CD4-positive, alpha-beta T cell (primary cell): ENCODE data around the gene SLC7A6. TPM values are rescaled to one million over a fixed set of nuclear protein-coding genes. Genes with fewer than 3 reads are reported as not detected.

ENCODE experiments used
- ATAC-seq: fragments of 200-7000 bp; cut with Tn5 transposase; one replicate; pipeline ENCODE4 v1.10.0; 2022; ENCODE audit warnings: mild to moderate bottlenecking; ENCODE audit not compliant: poor library complexity
- CTCF ChIA-PET: fragments of 350-600 bp; sonication (Branson Sonifier 250); formaldehyde crosslinking; loops from one replicate; lab custom pipeline; 2021; ENCODE audit warnings: antibody characterized with exemption, inconsistent platforms; lab: Charles Lee
- POLR2A ChIA-PET: fragments of 350-600 bp; sonication (Branson Sonifier 250); formaldehyde crosslinking; loops from one replicate; lab custom pipeline; 2021; ENCODE audit warnings: antibody characterized with exemption, inconsistent platforms; lab: Charles Lee
- DNase-seq, 14 experiments: peaks; one replicate each; pipeline ENCODE4 v3.0.0-alpha.2; 2013 to 2020; ENCODE audit warnings: mixed read lengths in 2 of 14
- H3K27ac ChIP-seq, 2 donors: one replicate each; pipeline versions ENCODE4 v1.5.1 to v1.7.0; 2013; ENCODE audit warnings: low read length in 2 of 2, low read depth in 1 of 2, mild to moderate bottlenecking in 1 of 2
- H3K27me3 ChIP-seq, 2 experiments: 1 replicate in 1 of 2; 2 replicates in 1 of 2; pipeline versions ENCODE4 v1.6.1 to v1.7.0; 2013; ENCODE audit warnings: low read length in 2 of 2, control low read depth in 1 of 2, mild to moderate bottlenecking in 1 of 2, moderate library complexity in 1 of 2; ENCODE audit not compliant: insufficient read depth in 2 of 2, control insufficient read depth in 1 of 2
- H3K36me3 ChIP-seq: one replicate; pipeline ENCODE4 v1.6.1; 2013; ENCODE audit warnings: low read length, control low read depth; ENCODE audit not compliant: insufficient read depth
- H3K4me1 ChIP-seq: one replicate; pipeline ENCODE4 v1.6.1; 2013; ENCODE audit warnings: low read length, control low read depth; ENCODE audit not compliant: insufficient read depth
- H3K4me3 ChIP-seq: one replicate; pipeline ENCODE4 v1.5.1; 2013; ENCODE audit warnings: mild to moderate bottlenecking, low read length, moderate library complexity
- H3K9me3 ChIP-seq, 2 experiments: 1 replicate in 1 of 2; 2 replicates in 1 of 2; pipeline versions ENCODE4 v1.6.1 to v1.7.0; 2013; ENCODE audit warnings: low read length in 2 of 2, mild to moderate bottlenecking in 2 of 2, control low read depth in 1 of 2, moderate library complexity in 1 of 2; ENCODE audit not compliant: control insufficient read depth in 1 of 2, insufficient read depth in 1 of 2
- H3K27ac Mint-ChIP-seq: one replicate; pipeline ENCODE4 v1.8.0; 2020; ENCODE audit warnings: mixed read lengths
- H3K27me3 Mint-ChIP-seq: one replicate; pipeline ENCODE4 v1.8.0; 2021; ENCODE audit warnings: mixed read lengths
- H3K36me3 Mint-ChIP-seq: one replicate; pipeline ENCODE4 v1.8.0; 2021; ENCODE audit warnings: low read depth, mixed read lengths
- H3K4me1 Mint-ChIP-seq: one replicate; pipeline ENCODE4 v1.8.0; 2021; ENCODE audit warnings: low read depth, mixed read lengths
- H3K4me3 Mint-ChIP-seq: one replicate; pipeline ENCODE4 v1.8.0; 2020; ENCODE audit warnings: mild to moderate bottlenecking, mixed read lengths
- H3K9me3 Mint-ChIP-seq: one replicate; pipeline ENCODE4 v1.8.0; 2020; ENCODE audit warnings: mixed read lengths
- intact Hi-C, 2 experiments: fragments of 100-400 bp; cut with DNase I in 1 of 2; cut with micrococcal nuclease in 1 of 2; formaldehyde crosslinking; loops; one replicate each; pipeline versions ENCODE4 v1.15.1 to v1.9.0; 2023 to 2025; cut with DNase I, micrococcal nuclease
- total RNA-seq, 174 experiments: library from RNA in 2 of 174; stranded (reverse) in 2 of 174; gene quantifications; one replicate each; pipeline ENCODE4 v1.2.3 and lab custom pipeline; 2021 to 2026
- TF ChIP-seq, protein P1 (sequence below): fragments of 200-600 bp; IDR thresholded peaks from one replicate; pipeline ENCODE4 v1.8.0; 2022; ENCODE audit warnings: antibody characterized with exemption, mild to moderate bottlenecking

Gene SLC7A6
- total RNA-seq, 2 experiments from 2014 or later, result 187 to 197 TPM

- no peaks in the 10 kb centered on the region for H3K9me3 Mint-ChIP-seq
- no peaks in the 10 kb centered on the region for H3K4me1 Mint-ChIP-seq
- Histone ChIP-seq H3K27me3 (no peaks in the 10 kb centered on the region), H3K27ac (no peak overlapping the region), H3K36me3 (peaks cover 84% of the 10 kb centered on the region), H3K4me3 (no peak overlapping the region), H3K9me3 (no peaks in the 10 kb centered on the region), H3K4me1 (no peaks in the 10 kb centered on the region)
- TF ChIP-seq, protein P1, sequence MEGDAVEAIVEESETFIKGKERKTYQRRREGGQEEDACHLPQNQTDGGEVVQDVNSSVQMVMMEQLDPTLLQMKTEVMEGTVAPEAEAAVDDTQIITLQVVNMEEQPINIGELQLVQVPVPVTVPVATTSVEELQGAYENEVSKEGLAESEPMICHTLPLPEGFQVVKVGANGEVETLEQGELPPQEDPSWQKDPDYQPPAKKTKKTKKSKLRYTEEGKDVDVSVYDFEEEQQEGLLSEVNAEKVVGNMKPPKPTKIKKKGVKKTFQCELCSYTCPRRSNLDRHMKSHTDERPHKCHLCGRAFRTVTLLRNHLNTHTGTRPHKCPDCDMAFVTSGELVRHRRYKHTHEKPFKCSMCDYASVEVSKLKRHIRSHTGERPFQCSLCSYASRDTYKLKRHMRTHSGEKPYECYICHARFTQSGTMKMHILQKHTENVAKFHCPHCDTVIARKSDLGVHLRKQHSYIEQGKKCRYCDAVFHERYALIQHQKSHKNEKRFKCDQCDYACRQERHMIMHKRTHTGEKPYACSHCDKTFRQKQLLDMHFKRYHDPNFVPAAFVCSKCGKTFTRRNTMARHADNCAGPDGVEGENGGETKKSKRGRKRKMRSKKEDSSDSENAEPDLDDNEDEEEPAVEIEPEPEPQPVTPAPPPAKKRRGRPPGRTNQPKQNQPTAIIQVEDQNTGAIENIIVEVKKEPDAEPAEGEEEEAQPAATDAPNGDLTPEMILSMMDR, result no peak
- POLR2A ChIA-PET, result no interaction called here
- no peak overlapping the region for H3K4me3 Mint-ChIP-seq
- CTCF ChIA-PET, result interaction anchor here (1.0 kb wide), 1 partner anchor 14 kb away, joined by 4 read pairs; no protein-coding TSS in a partner anchor
- DNase-seq (no peak), ATAC-seq (no peak)
- H3K27me3 Mint-ChIP-seq, result no peaks in the 10 kb centered on the region
- peaks cover 92% of the 10 kb centered on the region for H3K36me3 Mint-ChIP-seq
- intact Hi-C loops, result no loop called here
- no peak overlapping the region for H3K27ac Mint-ChIP-seq
Observed at GRCh38 chr16:68342620-68343019, 78.3 kb downstream of the SLC7A6 start.

GRCh38 chr16:68343137-68343536 is 78.8 kb downstream of the SLC7A6 start:
- Mint-ChIP-seq H3K4me1 (no peaks in the 10 kb centered on the region), H3K36me3 (peaks cover 92% of the 10 kb centered on the region), H3K4me3 (no peak overlapping the region), H3K9me3 (no peaks in the 10 kb centered on the region), H3K27me3 (no peaks in the 10 kb centered on the region), H3K27ac (no peak overlapping the region)
- Histone ChIP-seq H3K36me3 (peaks cover 84% of the 10 kb centered on the region), H3K27me3 (no peaks in the 10 kb centered on the region), H3K4me1 (no peaks in the 10 kb centered on the region), H3K27ac (no peak overlapping the region), H3K4me3 (no peak overlapping the region), H3K9me3 (no peaks in the 10 kb centered on the region)
- ATAC-seq, result no peak
- POLR2A ChIA-PET, result no interaction called here
- DNase-seq, result no peak
- CTCF ChIA-PET, result no interaction called here
- intact Hi-C loops, result no loop called here
- TF ChIP-seq, protein P1, result no peak

DNA sequence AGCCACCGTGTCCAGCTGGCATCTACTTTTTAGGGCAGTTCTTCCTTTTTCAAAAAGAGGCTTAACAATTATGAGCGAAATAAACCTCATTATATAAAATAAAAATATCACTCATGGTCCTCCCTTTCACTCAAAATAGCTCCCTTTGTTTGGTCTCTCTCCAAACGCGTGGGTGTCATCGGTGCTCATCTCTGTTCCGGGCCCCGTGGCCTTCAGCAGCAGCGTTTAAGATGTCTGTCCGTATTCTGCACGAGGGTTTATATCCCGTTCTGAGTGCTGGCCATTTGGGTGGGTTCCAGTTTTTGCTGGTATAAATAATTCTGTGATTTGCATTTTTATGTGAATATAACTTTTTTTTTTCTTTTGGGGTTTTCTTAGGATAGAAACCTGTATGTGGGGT is 79.9 kb downstream of the SLC7A6 start:
- ChIA-PET CTCF (no interaction called here), POLR2A (no interaction called here)
- no peak overlapping the region for H3K27ac ChIP-seq
- no peak overlapping the region for H3K27ac Mint-ChIP-seq
- no peak overlapping the region for H3K4me3 Mint-ChIP-seq
- no peaks in the 10 kb centered on the region for H3K9me3 Mint-ChIP-seq
- H3K36me3 Mint-ChIP-seq, result peaks cover 93% of the 10 kb centered on the region
- DNase-seq, result no peak
- intact Hi-C loops, result no loop called here
- H3K27me3 Mint-ChIP-seq, result no peaks in the 10 kb centered on the region
- H3K36me3 ChIP-seq, result peaks cover 84% of the 10 kb centered on the region
- H3K4me1 Mint-ChIP-seq, result no peaks in the 10 kb centered on the region
- no peak for ATAC-seq
- TF ChIP-seq, protein P1, result no peak
- no peaks in the 10 kb centered on the region for H3K9me3 ChIP-seq
- no peaks in the 10 kb centered on the region for H3K4me1 ChIP-seq
- no peaks in the 10 kb centered on the region for H3K27me3 ChIP-seq
- H3K4me3 ChIP-seq, result no peak overlapping the region
